NCI-H2171 treated with DMSO at 0.1 percent for 48 hours (cell line): ENCODE measurements around the gene KBTBD7.
"Not testable (repeated sequence)": the region's sequence is repeated elsewhere in the genome, so short reads cannot be mapped to it uniquely, and the experiment has no call there.

Experiments
- DNase-seq: peaks from one replicate; lab custom pipeline; 2025; lab: John Stamatoyannopoulos, UW

Gene KBTBD7

DNA sequence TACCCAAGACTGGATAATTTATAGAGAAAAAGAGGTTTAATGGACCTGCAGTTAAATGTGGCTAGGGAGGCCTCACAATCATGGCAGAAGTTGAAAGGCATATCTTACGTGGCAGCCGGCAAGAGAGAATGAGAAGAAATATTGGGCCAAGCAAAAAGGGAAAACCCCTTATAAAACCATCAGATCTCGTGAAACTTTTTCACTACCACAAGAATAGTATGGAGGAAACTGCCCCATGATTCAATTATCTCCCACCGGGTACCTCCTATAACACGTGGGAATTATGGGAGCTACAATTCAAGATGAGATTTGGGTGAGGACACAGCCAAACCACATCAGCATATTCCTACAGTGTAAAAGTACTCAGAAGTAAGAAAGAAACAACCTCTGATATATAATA lies 4.7 kb upstream of the KBTBD7 start:
- DNase-seq: no peak

DNA sequence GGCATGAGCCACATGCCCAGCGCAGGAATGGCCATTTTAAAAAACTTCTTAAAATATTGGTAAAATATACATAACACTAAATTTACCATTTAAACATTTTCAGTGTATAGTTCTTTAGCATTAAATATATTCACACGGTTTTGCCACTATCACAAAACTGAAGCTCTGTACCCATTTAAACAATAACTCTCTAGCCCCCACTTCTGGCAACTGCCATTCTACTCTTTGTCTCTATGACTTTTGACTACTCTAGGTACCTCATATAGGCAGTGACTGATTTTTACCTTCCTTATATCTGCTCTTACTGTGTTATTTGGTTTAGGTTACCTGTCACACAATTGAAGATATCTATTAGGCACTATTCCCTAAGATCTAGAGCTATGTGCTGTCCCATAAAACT lies 2.3 kb upstream of the KBTBD7 start:
- no peak for DNase-seq

GRCh38 chr13:41196011-41196410 lies 1.6 kb upstream of the KBTBD7 start:
- DNase-seq: no peak

DNA sequence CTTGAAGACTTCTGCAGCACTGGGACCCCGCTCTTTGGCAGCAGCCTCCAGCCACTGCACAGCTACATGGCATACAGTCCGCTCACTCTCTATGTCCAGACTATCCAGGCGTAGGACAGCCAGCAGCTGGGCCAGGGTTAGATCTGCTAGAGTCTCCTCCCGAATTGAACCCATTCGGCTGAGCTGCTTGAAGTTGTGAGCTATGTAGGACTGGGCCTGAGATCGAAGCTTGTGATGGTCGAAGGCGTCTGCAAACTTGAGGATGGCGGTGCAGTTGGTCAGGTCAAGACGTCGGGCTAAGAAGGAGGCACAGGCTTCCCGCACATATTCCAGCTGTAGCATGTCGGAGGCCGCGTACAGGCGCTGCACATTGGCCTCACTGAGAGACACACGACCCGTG lies 900 bp downstream of the KBTBD7 start:
- no peak for DNase-seq

GRCh38 chr13:41188584-41188983 lies 5.8 kb downstream of the KBTBD7 start:
- DNase-seq: no peak

GRCh38 chr13:41186481-41186880 lies 7.9 kb downstream of the KBTBD7 start:
- no peak for DNase-seq

- DNase-seq: no peak
These were observed 12.1 kb downstream of the KBTBD7 start for GRCh38 chr13:41182231-41182630.

DNA sequence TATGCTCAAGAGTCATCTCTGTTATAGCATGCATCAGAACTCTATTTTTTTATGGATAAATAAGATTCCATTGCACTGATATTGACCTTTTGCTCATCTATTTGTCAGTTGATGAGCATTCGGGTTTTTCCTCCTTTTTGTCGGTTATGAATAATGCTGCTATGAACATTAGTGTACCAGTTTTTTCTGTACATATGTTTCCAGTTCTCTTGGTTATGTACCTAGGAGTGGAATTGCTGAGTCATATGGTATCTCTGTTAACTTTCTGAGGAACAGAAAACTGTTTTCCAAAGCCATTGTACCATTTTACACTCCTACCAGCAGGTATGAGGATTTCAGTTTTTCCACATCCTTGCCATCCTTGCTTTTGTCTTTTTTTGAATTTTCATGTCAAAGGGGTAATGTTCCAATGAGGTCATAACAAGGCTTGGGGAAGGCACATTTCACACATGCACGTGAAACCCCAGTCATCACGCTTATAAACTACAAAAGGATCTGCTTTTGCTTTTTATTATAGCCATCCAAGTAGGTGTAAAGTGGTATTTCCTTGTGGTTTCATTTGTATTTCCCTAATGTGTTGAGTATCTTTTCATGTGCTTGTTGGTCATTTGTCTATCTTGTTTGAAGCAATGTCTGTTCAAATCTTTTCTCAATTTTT lies 14.6 kb downstream of the KBTBD7 start:
- DNase-seq: no peak

- no peak for DNase-seq
These were observed 16.3 kb downstream of the KBTBD7 start for GRCh38 chr13:41178040-41178439.

GRCh38 chr13:41177616-41178015 lies 16.8 kb downstream of the KBTBD7 start:
- no peak for DNase-seq

- DNase-seq: not testable (repeated sequence)
These were observed 18.8 kb downstream of the KBTBD7 start for GRCh38 chr13:41175576-41175975.

- no peak for DNase-seq
These were observed 32.2 kb downstream of the KBTBD7 start for GRCh38 chr13:41162151-41162550.

- DNase-seq: no peak
These were observed 35.2 kb downstream of the KBTBD7 start for GRCh38 chr13:41159174-41159573.

GRCh38 chr13:41157048-41157717 lies 37.2 kb downstream of the KBTBD7 start:
- DNase-seq: no peak

GRCh38 chr13:41156620-41157019 lies 37.7 kb downstream of the KBTBD7 start:
- DNase-seq: no peak

- no peak for DNase-seq
These were observed 40.3 kb downstream of the KBTBD7 start for GRCh38 chr13:41154042-41154441.

- no peak for DNase-seq
These were observed 42.4 kb downstream of the KBTBD7 start for GRCh38 chr13:41152005-41152404.

DNA sequence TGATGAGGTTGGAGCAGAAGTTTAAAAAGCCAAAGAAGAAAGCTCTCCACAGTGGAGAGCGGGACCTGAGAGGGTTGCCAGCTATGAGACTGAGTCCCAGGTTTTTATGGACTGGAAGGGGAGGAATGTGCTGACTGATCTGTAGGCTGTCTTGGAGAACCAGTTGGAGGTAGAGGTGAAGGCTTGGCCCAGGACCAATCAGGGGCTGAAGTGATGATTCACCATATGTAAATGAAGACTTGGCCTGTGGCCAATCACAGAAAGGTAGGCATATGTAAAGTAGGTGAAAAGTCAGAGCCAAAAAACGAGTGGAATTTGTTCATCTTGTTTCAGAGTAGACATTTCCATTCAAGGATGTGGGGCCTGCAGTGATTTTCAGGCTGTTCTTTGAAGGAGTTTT lies 44.3 kb downstream of the KBTBD7 start:
- no peak for DNase-seq

DNA sequence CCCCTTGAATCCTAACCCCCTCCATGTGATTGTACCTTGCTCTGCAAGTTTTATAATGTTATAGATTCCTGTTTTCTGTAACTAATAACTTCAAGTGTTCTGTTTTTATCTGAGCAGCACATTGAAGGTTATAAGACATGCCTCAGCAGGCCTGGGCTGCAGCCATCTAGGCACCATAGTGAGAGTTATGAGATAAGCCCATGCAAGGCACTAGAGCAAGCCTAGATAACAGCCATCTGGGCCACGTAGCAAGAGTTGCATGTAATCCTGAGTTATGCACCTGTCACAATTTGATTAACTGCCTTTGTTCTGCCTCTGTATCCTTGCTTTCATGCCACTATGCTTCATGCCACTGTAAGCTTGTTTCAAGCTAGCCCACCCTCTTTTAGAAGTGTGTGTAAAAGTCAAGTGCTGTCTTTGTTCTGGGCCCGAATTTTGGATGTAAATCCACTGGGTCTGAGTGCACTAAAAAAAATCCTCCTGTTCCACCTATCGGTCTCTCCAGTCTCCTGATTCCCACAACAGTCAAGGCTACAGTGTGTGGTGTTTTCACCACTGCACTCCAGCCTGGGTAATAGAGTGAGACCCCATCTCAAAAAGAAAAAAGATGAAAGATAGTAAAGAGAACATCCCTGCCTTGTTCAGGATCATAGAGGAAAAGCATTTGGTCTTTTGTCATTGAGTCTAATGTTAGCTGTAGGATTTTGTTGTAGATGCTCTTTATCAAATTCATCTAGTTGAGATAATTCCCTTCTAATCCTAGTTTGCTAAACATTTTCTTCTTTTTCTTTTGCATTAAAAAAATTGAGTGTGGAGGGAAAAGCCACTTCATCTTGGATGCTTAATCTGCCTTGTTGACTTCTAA lies 45.7 kb downstream of the KBTBD7 start:
- DNase-seq: peak; percentile 34

DNA sequence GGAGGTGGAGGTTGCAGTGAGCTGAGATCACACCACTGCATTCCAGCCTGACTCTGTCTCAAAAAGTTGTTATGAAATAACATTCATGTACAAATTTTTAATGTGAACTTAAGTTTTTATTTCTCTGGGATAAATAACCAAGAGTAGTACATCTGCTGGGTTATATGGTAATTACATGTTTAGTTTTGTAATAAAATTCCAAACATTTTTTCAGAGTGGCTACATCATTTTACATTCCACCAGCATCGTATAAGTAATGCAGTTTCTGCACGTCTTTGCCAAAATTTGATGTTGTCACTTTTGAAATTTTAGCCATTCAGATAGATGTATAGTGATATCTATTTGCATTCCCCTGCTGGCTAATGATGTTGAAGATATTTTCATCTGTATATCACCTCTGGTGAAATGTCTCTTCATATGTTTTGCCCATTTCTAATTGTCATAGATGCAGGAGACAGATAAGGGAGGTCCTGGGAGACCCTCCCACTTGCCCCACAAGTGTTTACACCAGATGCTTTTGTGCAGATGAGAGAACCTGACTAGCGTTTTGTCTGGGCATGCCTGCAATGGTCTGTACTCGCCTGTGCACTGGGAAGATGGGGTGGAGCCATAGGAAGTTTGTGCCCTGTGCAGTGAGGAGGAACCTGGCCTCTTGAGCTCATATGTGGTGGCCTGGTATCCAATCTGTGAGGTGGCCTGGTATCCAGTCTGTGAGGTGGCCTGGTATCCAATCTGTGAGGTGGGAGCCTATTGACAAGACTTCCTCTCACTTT lies 49.0 kb downstream of the KBTBD7 start:
- peak; percentile 77 for DNase-seq

GRCh38 chr13:41144576-41144975 lies 49.8 kb downstream of the KBTBD7 start:
- DNase-seq: no peak
